ENCODE measurements around the gene CHKB.

The CHKB gene

GRCh38 chr22:50571264-50572175 is 11.1 kb downstream of the CHKB start:
- DNase-seq, result no peak

GRCh38 chr22:50570861-50571260 is 11.8 kb downstream of the CHKB start:
- no peak for DNase-seq

GRCh38 chr22:50569896-50570535 is 12.6 kb downstream of the CHKB start:
- no peak for DNase-seq

- DNase-seq, result no peak
Observed at GRCh38 chr22:50569041-50569459, 13.6 kb downstream of the CHKB start.

- no peak for DNase-seq
Observed at GRCh38 chr22:50568626-50569025, 14.0 kb downstream of the CHKB start.

GRCh38 chr22:50567721-50568252 is 14.9 kb downstream of the CHKB start:
- DNase-seq, result no peak

GRCh38 chr22:50564289-50564688 is 18.4 kb downstream of the CHKB start:
- DNase-seq, result no peak

GRCh38 chr22:50563413-50564160 is 19.1 kb downstream of the CHKB start:
- DNase-seq, result no peak

- peak; percentile 99 for DNase-seq
Observed at GRCh38 chr22:50562523-50563412, 19.9 kb downstream of the CHKB start, which contains the start of gene SYCE3. TSS of gene SYCE3 (minus strand) at chr22:50562919. CDS start at chr22:50556405, 6,514 bp downstream.

GRCh38 chr22:50561401-50562358 is 21.0 kb downstream of the CHKB start:
- no peak for DNase-seq

GRCh38 chr22:50560034-50560433 is 22.6 kb downstream of the CHKB start:
- DNase-seq, result no peak

- no peak for DNase-seq
Observed at GRCh38 chr22:50556703-50557102, 25.9 kb downstream of the CHKB start.

GRCh38 chr22:50553310-50553709 is 29.3 kb downstream of the CHKB start:
- no peak for DNase-seq

- DNase-seq, result no peak
Observed at GRCh38 chr22:50551160-50551752, 31.4 kb downstream of the CHKB start.

GRCh38 chr22:50550395-50550794 is 32.3 kb downstream of the CHKB start:
- DNase-seq, result no peak

- DNase-seq, result no peak
Observed at GRCh38 chr22:50548921-50549790, 33.5 kb downstream of the CHKB start.

GRCh38 chr22:50548040-50548920 is 34.4 kb downstream of the CHKB start:
- DNase-seq, result peak; percentile 71

GRCh38 chr22:50547263-50547985 is 35.2 kb downstream of the CHKB start:
- no peak for DNase-seq
